Prostate gland (tissue), 2 donors: Measurements from ENCODE around the gene FAM107B. TPM values are rescaled to one million over a fixed set of nuclear protein-coding genes. Genes with fewer than 3 reads are reported as not detected.

Experiments used
- DNase-seq: peaks from one replicate; pipeline ENCODE4 v3.0.0-alpha.2; 2019; ENCODE audit warnings: low spot score
- H3K27ac ChIP-seq, 2 donors: fragments of 200-600 bp; sonication (generic); 2 replicates each; pipeline ENCODE4 v1.5.1; 2017 to 2019
- H3K27me3 ChIP-seq: fragments of 200-600 bp; sonication (generic); replicated peaks from 2 replicates; pipeline ENCODE4 v1.5.1; 2019; ENCODE audit not compliant: insufficient read depth
- H3K36me3 ChIP-seq, 2 donors: fragments of 200-600 bp; sonication (generic); 1 replicate in 1 of 2; 2 replicates in 1 of 2; pipeline versions ENCODE4 v1.5.1 to v1.8.1; 2017 to 2019
- H3K4me1 ChIP-seq: fragments of 200-600 bp; sonication (generic); replicated peaks from 2 replicates; pipeline ENCODE4 v1.5.1; 2019
- H3K4me3 ChIP-seq, 2 donors: fragments of 200-600 bp; sonication (generic); 2 replicates each; pipeline ENCODE4 v1.5.1; 2017 to 2019
- H3K9me3 ChIP-seq: fragments of 200-600 bp; sonication (generic); 2 replicates; pipeline ENCODE4 v1.5.1; 2017
- POLR2A ChIP-seq: fragments of 450-650 bp; IDR thresholded peaks from one replicate; pipeline ENCODE4 v1.6.1; 2016; ENCODE audit warnings: antibody characterized with exemption, mild to moderate bottlenecking
- POLR2AphosphoS5 ChIP-seq: sonication (generic); formaldehyde crosslinking; IDR thresholded peaks from one replicate; pipeline ENCODE4 v1.6.1; 2017; ENCODE audit warnings: antibody characterized with exemption
- WGBS: methylation state at CpG from one replicate; pipeline ENCODE4 v1.1.5; 2018; 5-methylcytosine and 5-hydroxymethylcytosine counted together
- intact Hi-C: fragments of 100-400 bp; cut with DNase I; formaldehyde crosslinking; loops from one replicate; pipeline ENCODE4 v1.14.2; 2022
- total RNA-seq, 2 donors: library from RNA; depleted of rRNA; stranded (reverse); fragments of >200 nt; gene quantifications; one replicate each; pipeline ENCODE4 v1.1.0, GENCODE V29; 2016
- TF ChIP-seq, protein P1 (sequence below), 4 experiments: fragments of 200-600 bp in 2 of 4; fragments of 450-650 bp in 2 of 4; sonication (generic) in 2 of 4; IDR thresholded peaks; 1 replicate in 3 of 4; 2 replicates in 1 of 4; pipeline ENCODE4 v1.5.1; 2016 to 2019; ENCODE audit warnings: antibody characterized with exemption in 4 of 4, mild to moderate bottlenecking in 2 of 4, moderate library complexity in 2 of 4

The FAM107B gene
- total RNA-seq, 2 donors from 2014 or later, result 32.9 to 63.9 TPM

DNA sequence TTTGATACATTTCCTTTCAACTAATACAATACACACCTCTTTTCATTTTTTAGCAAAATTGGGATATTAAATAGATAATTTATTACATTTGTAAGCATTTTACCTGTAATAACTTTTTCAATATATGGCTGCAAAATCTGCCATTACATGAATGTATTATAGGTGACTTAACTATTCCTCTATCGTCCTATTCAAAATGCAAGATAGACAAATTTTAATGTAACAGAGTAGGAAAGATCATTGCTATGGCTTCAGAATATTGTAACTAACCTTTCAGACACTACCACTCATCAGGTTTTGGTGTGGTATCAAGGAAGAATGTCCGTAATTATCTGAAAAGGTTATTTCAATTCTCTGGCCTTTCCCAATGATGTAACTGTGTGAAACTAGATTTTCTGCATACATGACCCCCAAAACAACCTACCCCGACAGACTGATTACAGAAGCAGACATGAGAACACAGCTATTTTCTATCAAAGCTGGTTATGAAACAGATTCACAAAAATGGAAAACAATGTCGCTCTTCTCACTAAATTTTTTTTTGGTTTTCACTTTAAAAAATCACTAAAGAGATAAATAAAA lies 211.2 kb downstream of the FAM107B start:
- 92% methylated on average over 4 of the region's 4 CpGs for WGBS

DNA sequence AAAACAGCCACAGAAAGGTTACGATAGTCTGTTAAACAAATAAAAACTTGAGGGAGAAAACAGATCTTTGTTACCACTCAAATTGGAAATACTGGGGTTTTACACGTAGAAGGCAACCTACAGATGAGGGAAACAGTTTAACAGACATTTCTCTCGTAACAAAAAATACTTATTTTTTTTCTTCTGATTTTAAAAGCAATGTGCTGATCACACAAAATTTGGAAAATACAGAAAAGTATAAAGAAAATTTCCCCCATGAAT lies 211.7 kb downstream of the FAM107B start:
- TF ChIP-seq, protein P1, sequence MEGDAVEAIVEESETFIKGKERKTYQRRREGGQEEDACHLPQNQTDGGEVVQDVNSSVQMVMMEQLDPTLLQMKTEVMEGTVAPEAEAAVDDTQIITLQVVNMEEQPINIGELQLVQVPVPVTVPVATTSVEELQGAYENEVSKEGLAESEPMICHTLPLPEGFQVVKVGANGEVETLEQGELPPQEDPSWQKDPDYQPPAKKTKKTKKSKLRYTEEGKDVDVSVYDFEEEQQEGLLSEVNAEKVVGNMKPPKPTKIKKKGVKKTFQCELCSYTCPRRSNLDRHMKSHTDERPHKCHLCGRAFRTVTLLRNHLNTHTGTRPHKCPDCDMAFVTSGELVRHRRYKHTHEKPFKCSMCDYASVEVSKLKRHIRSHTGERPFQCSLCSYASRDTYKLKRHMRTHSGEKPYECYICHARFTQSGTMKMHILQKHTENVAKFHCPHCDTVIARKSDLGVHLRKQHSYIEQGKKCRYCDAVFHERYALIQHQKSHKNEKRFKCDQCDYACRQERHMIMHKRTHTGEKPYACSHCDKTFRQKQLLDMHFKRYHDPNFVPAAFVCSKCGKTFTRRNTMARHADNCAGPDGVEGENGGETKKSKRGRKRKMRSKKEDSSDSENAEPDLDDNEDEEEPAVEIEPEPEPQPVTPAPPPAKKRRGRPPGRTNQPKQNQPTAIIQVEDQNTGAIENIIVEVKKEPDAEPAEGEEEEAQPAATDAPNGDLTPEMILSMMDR (IDR thresholded peaks at IDR 0.05), result no peak
- TF ChIP-seq POLR2A, result no peak
- TF ChIP-seq POLR2AphosphoS5, result no peak
- no peak overlapping the region for H3K4me3 ChIP-seq
- no peak for DNase-seq
- no peaks in the 10 kb centered on the region for H3K27me3 ChIP-seq
- intact Hi-C loops, result no loop called here
- H3K27ac ChIP-seq, result no peak overlapping the region
- no peaks in the 10 kb centered on the region for H3K9me3 ChIP-seq
- H3K4me1 ChIP-seq, result no peaks in the 10 kb centered on the region
- H3K36me3 ChIP-seq, result no peaks in the 10 kb centered on the region
- 58% methylated on average over 3 of the region's 3 CpGs for WGBS

More for the DNA sequence above, 211.2 kb downstream of the FAM107B start:
- H3K27ac ChIP-seq, result no peak overlapping the region
- H3K4me1 ChIP-seq, result no peaks in the 10 kb centered on the region
- TF ChIP-seq POLR2A (no peak), POLR2AphosphoS5 (no peak)
- TF ChIP-seq, protein P1 (IDR thresholded peaks at IDR 0.05), result no peak
- intact Hi-C loops, result no loop called here
- H3K4me3 ChIP-seq, result no peak overlapping the region
- H3K27me3 ChIP-seq, result no peaks in the 10 kb centered on the region
- no peak for DNase-seq
- no peaks in the 10 kb centered on the region for H3K9me3 ChIP-seq
- H3K36me3 ChIP-seq, result no peaks in the 10 kb centered on the region

DNA sequence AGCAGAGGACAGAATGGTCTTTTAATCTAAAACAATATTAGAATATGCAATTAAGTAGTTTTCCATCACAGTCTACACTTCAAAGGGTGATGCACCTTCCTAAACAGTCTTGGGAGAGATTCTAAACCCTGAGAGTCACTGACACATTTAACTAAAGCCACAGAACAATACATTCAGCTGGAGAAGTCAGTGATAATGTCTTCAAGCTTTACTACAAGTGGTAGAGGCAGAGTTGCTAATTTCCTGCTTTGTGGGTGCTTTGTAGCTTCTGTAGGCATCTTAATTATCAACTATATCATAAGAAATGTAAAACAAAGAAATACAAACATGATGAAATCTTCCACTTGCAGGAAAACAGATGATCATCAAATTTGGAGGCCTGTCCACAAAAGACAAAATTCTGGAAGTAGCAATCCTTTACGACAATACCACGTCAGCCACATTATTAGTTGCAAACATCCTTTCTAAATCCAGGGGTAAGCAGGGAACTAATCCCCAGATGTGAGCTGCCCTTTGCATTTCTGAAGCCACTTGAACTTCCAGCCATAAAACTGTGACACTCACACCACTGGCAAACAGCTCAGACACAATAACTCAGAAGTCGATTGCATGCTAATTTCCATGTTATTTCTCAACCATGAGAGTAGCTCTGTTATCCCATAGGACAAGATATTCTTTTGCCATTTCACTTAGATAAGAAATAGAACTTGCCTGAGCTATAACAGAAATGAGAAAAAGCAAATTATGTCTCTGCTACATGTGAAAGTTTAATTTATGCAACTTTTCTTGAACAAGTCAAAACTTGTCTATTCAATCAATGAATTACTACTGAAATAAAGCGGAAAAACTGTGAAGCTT lies 212.2 kb downstream of the FAM107B start:
- H3K27ac ChIP-seq, result no peak overlapping the region
- TF ChIP-seq POLR2A, result no peak
- TF ChIP-seq POLR2AphosphoS5, result no peak
- TF ChIP-seq, protein P1 (IDR thresholded peaks at IDR 0.05), result no peak
- H3K9me3 ChIP-seq, result no peaks in the 10 kb centered on the region
- 61% methylated on average over 4 of the region's 4 CpGs for WGBS
- no peaks in the 10 kb centered on the region for H3K36me3 ChIP-seq
- intact Hi-C loops, result no loop called here
- no peaks in the 10 kb centered on the region for H3K4me1 ChIP-seq
- H3K4me3 ChIP-seq, result no peak overlapping the region
- no peaks in the 10 kb centered on the region for H3K27me3 ChIP-seq
- DNase-seq, result no peak

DNA sequence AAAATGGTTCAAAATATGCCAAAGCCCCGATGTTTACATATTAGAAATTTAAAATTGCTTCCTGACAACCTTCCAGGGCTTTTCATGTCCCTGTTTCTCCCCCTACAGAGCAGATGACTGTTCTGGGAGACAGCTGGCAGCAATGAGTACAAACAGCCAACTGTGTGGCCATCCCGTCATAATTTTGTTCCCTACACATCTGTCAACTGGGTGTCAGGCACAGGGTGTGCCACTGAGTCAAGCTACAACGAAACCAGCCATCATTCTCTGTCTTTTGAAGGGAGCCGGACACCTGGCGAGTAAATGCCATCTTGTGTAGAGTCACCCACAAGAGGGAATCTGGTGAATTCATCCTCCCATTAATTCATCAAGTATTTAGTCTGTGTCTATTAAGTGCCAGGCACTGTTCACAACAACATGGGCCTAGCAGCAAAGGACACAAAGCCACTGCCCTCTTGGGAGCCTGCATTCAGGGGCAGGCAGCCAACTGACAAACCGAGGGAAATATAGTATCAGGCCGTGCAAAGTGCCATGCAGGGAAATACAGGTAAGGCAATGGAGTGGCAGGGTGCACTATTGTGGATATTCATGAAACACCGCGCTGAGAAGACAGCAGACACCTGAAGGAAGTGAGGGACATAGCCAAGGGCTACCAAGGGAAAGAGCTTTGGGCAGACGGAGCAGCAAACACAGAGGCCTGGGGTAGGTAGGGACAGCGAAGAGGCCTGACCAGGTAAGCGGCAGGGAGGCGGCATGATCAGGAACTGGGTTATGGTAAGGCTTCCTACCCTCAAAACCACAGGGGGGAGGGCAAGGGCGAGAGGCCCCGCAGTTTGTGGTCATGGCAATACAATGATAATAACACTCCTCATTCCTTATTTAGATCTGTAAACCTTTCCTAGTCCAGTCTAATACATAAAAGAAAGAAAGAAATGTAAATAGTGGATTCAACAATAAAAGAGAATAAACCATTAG lies 213.6 kb downstream of the FAM107B start:
- Histone ChIP-seq H3K4me1 (no peaks in the 10 kb centered on the region), H3K27ac (no peak overlapping the region), H3K4me3 (no peak overlapping the region), H3K9me3 (no peaks in the 10 kb centered on the region), H3K36me3 (no peaks in the 10 kb centered on the region), H3K27me3 (no peaks in the 10 kb centered on the region)
- 89% methylated on average over 15 of the region's 15 CpGs for WGBS
- intact Hi-C loops, result no loop called here
- no peak for DNase-seq
- TF ChIP-seq POLR2AphosphoS5 (no peak), POLR2A (no peak)
- TF ChIP-seq, protein P1 (IDR thresholded peaks at IDR 0.05), result no peak
